ENCODE data around the gene DCDC1.
"Not testable (repeated sequence)": the region's sequence is repeated elsewhere in the genome, so short reads cannot be mapped to it uniquely, and the experiment has no call there.

DCDC1 gene

GRCh38 chr11:31328697-31329096 lies 40.8 kb downstream of the DCDC1 start:
- no peak for DNase-seq (ENCODE audit: low read depth, low spot score)

GRCh38 chr11:31327417-31327816 lies 42.1 kb downstream of the DCDC1 start:
- DNase-seq (ENCODE audit: low read depth, low spot score), result no peak

GRCh38 chr11:31326470-31327148 lies 42.9 kb downstream of the DCDC1 start:
- DNase-seq (ENCODE audit: low read depth, low spot score), result no peak

- no peak for DNase-seq (ENCODE audit: low read depth, low spot score)
Measured at GRCh38 chr11:31325160-31325559, 44.4 kb downstream of the DCDC1 start.

- no peak for DNase-seq (ENCODE audit: low read depth, low spot score)
Measured at GRCh38 chr11:31323145-31323544, 46.4 kb downstream of the DCDC1 start.

GRCh38 chr11:31321494-31321893 lies 48.0 kb downstream of the DCDC1 start:
- not testable (repeated sequence) for DNase-seq (ENCODE audit: low read depth, low spot score)

GRCh38 chr11:31303644-31304180 lies 65.8 kb downstream of the DCDC1 start:
- DNase-seq (ENCODE audit: low read depth, low spot score), result no peak

- DNase-seq (ENCODE audit: low read depth, low spot score), result no peak
Measured at GRCh38 chr11:31301549-31302510, 67.7 kb downstream of the DCDC1 start.

- no peak for DNase-seq (ENCODE audit: low read depth, low spot score)
Measured at GRCh38 chr11:31295308-31295707, 74.2 kb downstream of the DCDC1 start.

GRCh38 chr11:31273527-31273926 lies 96.0 kb downstream of the DCDC1 start:
- not testable (repeated sequence) for DNase-seq (ENCODE audit: low read depth, low spot score)

GRCh38 chr11:31267720-31268119 lies 101.8 kb downstream of the DCDC1 start:
- no peak for DNase-seq (ENCODE audit: low read depth, low spot score)

GRCh38 chr11:31264834-31265233 lies 104.7 kb downstream of the DCDC1 start:
- DNase-seq (ENCODE audit: low read depth, low spot score), result no peak

- no peak for DNase-seq (ENCODE audit: low read depth, low spot score)
Measured at GRCh38 chr11:31262761-31263160, 106.8 kb downstream of the DCDC1 start.

- DNase-seq (ENCODE audit: low read depth, low spot score), result no peak
Measured at GRCh38 chr11:31259797-31260196, 109.7 kb downstream of the DCDC1 start.

- DNase-seq (ENCODE audit: low read depth, low spot score), result no peak
Measured at GRCh38 chr11:31254415-31254814, 115.1 kb downstream of the DCDC1 start.

GRCh38 chr11:31248768-31249167 lies 120.8 kb downstream of the DCDC1 start:
- no peak for DNase-seq (ENCODE audit: low read depth, low spot score)

GRCh38 chr11:31247321-31247720 lies 122.2 kb downstream of the DCDC1 start:
- no peak for DNase-seq (ENCODE audit: low read depth, low spot score)

GRCh38 chr11:31246451-31247165 lies 122.9 kb downstream of the DCDC1 start:
- DNase-seq (ENCODE audit: low read depth, low spot score), result no peak

GRCh38 chr11:31243706-31244105 lies 125.8 kb downstream of the DCDC1 start:
- no peak for DNase-seq (ENCODE audit: low read depth, low spot score)

GRCh38 chr11:31240340-31240904 lies 129.1 kb downstream of the DCDC1 start:
- no peak for DNase-seq (ENCODE audit: low read depth, low spot score)
